HCT116 (cell line): ENCODE results near the gene RBM44. TPM values are rescaled to one million over a fixed set of nuclear protein-coding genes. Genes with fewer than 3 reads are reported as not detected.
"Not testable (repeated sequence)": the region's sequence is repeated elsewhere in the genome, so short reads cannot be mapped to it uniquely, and the experiment has no call there.

Source experiments
- ATAC-seq: fragments of 200-7000 bp; cut with Tn5 transposase; 2 replicates; pipeline ENCODE4 v1.9.1; 2020; ENCODE audit warnings: mild to moderate bottlenecking, moderate library complexity
- BruUV-seq: library from RNA; stranded (reverse); fragments of 400-500 nt; replicated peaks from 2 replicates; lab custom pipeline; 2021; lab: Mats Ljungman, UMichigan
- CTCF ChIA-PET: fragments of 300-600 bp; sonication (Branson Sonifier 250); formaldehyde crosslinking; loops from one replicate; lab custom pipeline; 2021; ENCODE audit warnings: antibody characterized with exemption; lab: Charles Lee
- POLR2A ChIA-PET: fragments of 300-600, 350-600 bp; sonication (Branson Sonifier 250); formaldehyde crosslinking; loops from one replicate; lab custom pipeline; 2021; ENCODE audit warnings: antibody characterized with exemption; lab: Charles Lee
- RAD21 ChIA-PET, 2 experiments: fragments of 300-600 bp; sonication (Branson Sonifier 250); formaldehyde crosslinking; loops; one replicate each; lab custom pipeline; 2023; ENCODE audit warnings: low total read pairs in 2 of 2; ENCODE audit not compliant: uncharacterized antibody in 2 of 2, unreplicated experiment in 2 of 2, low non-redundant PET in 1 of 2; lab: Charles Lee
- DNase-seq: peaks from one replicate; pipeline ENCODE4 v3.0.0-alpha.2; 2010; ENCODE audit warnings: low read depth, low spot score
- H2AFZ ChIP-seq: fragments of 200-600 bp; shearing (Covaris generic), sonication (generic); 2 replicates; pipeline ENCODE4 v1.6.1; 2017; ENCODE audit warnings: low read depth, mixed run types, mixed read lengths, antibody characterized with exemption, low read length; ENCODE audit not compliant: poor library complexity, severe bottlenecking
- H3K27ac ChIP-seq: 2 replicates; pipeline ENCODE4 v1.5.1; 2012; ENCODE audit warnings: low read depth, low read length
- H3K27me3 ChIP-seq: fragments of 200-600 bp; sonication (generic); 2 replicates; pipeline ENCODE4 v1.6.1; 2016; ENCODE audit warnings: mixed run types, low read length, mixed read lengths; ENCODE audit not compliant: insufficient read depth
- H3K36me3 ChIP-seq, 2 experiments: fragments of 200-500 bp in 1 of 2; fragments of 200-600 bp in 1 of 2; sonication (Bioruptor generic) in 1 of 2; sonication (generic) in 1 of 2; 2 replicates each; pipeline versions ENCODE4 v1.5.1 to v1.6.1; 2014 to 2016; ENCODE audit warnings: low read length in 2 of 2, inconsistent platforms in 1 of 2, mixed read lengths in 1 of 2, mixed run types in 1 of 2; ENCODE audit not compliant: insufficient read depth in 2 of 2, control insufficient read depth in 1 of 2
- H3K4me1 ChIP-seq, 2 experiments: fragments of 200-600 bp in 1 of 2; sonication (generic) in 1 of 2; 2 replicates each; pipeline versions ENCODE4 v1.5.1 to v1.6.1; 2012 to 2017; ENCODE audit warnings: low read length in 2 of 2, inconsistent platforms in 1 of 2, mild to moderate bottlenecking in 1 of 2, mixed read lengths in 1 of 2, mixed run types in 1 of 2, moderate library complexity in 1 of 2; ENCODE audit not compliant: insufficient read depth in 2 of 2, control insufficient read depth in 1 of 2
- H3K4me2 ChIP-seq: fragments of 200-600 bp; sonication (generic); 2 replicates; pipeline ENCODE4 v1.6.1; 2017; ENCODE audit warnings: mixed run types, low read length, mixed read lengths
- H3K4me3 ChIP-seq, 2 experiments: fragments of 200-600 bp in 1 of 2; sonication (generic) in 1 of 2; replicated peaks in 1 of 2; 2 replicates each; pipeline ENCODE4 v1.5.1; 2011 to 2016; ENCODE audit warnings: low read length in 2 of 2, control low read depth in 1 of 2, low read depth in 1 of 2, mild to moderate bottlenecking in 1 of 2, mixed read lengths in 1 of 2, mixed run types in 1 of 2
- H3K79me2 ChIP-seq: fragments of 200-600 bp; sonication (generic); 2 replicates; pipeline ENCODE4 v1.6.1; 2017; ENCODE audit warnings: mild to moderate bottlenecking, mixed run types, low read length, moderate library complexity, mixed read lengths; ENCODE audit not compliant: insufficient read depth
- H3K9ac ChIP-seq: fragments of 200-600 bp; sonication (generic); 2 replicates; pipeline ENCODE4 v1.6.1; 2016; ENCODE audit warnings: low read length, mixed read lengths
- H3K9me2 ChIP-seq: fragments of 200-600 bp; sonication (generic), shearing (Covaris generic); 2 replicates; pipeline ENCODE4 v1.6.1; 2017; ENCODE audit warnings: mixed run types, mild to moderate bottlenecking, moderate library complexity; ENCODE audit not compliant: insufficient read depth
- H3K9me3 ChIP-seq, 2 experiments: fragments of 200-500 bp in 1 of 2; fragments of 200-600 bp in 1 of 2; sonication (Bioruptor generic) in 1 of 2; sonication (generic) in 1 of 2; 2 replicates each; pipeline ENCODE4 v1.6.1; 2014 to 2017; ENCODE audit warnings: low read length in 2 of 2, mixed read lengths in 2 of 2, inconsistent platforms in 1 of 2, low read depth in 1 of 2, mild to moderate bottlenecking in 1 of 2, mixed run types in 1 of 2, moderate library complexity in 1 of 2; ENCODE audit not compliant: control insufficient read depth in 1 of 2, insufficient read depth in 1 of 2
- H4K20me1 ChIP-seq: fragments of 200-600 bp; sonication (generic), shearing (Covaris generic); 2 replicates; pipeline ENCODE4 v1.6.1; 2017; ENCODE audit warnings: mixed run types, mild to moderate bottlenecking, moderate library complexity; ENCODE audit not compliant: insufficient read depth
- ELF1 ChIP-seq: IDR thresholded peaks from 2 replicates; pipeline ENCODE4 v1.6.1; 2012; ENCODE audit warnings: low read depth, borderline replicate concordance
- POLR2AphosphoS5 ChIP-seq: IDR thresholded peaks from 2 replicates; pipeline ENCODE4 v1.6.1; 2011; ENCODE audit warnings: mild to moderate bottlenecking, low read depth, low read length, moderate library complexity
- SIN3A ChIP-seq: IDR thresholded peaks from 2 replicates; pipeline ENCODE4 v1.6.1; 2012; ENCODE audit warnings: low read depth
- intact Hi-C: fragments of 100-400 bp; cut with micrococcal nuclease; formaldehyde crosslinking; loops from 2 replicates; pipeline ENCODE4 v1.10.0; 2022
- total RNA-seq: library from RNA; stranded (reverse); gene quantifications from one replicate; pipeline ENCODE4 v1.2.1, GENCODE V29; 2021; ENCODE audit not compliant: unreplicated experiment
- TF ChIP-seq, protein P1 (sequence below): IDR thresholded peaks from 2 replicates; pipeline ENCODE4 v1.6.1; 2012

Gene RBM44
- total RNA-seq, 1 experiment from 2014 or later, result 0.54 TPM

DNA sequence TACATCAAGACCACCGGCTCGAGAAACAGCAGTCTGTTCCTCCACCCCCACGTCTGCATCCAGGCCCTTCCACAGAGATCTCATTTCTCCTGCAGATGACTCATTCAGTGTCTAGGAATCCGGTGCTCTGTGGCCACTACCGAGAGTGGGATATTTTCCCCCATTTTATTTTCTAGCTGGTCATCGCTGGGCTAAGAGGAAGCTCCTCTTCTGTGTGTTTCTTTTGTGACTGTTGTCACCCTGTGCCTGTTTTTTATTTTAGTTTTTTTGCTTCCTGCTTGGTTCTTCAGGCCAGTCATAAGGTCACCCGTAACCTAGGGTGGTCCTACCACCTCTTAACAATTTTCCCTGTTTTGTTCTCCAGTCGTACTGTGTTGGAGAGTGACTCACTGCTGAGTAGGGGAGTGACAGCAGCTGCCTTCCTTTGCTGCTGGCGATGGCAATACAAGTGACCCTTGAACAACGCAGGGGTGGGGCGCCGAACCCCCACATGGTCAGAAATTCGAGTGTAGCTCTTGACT is 67.6 kb downstream of the RBM44 start:
- Histone ChIP-seq H3K9ac (peak overlapping the region; percentile 65), H3K4me2 (peak overlapping the region; percentile 79), H4K20me1 (no peaks in the 10 kb centered on the region), H3K9me2 (no peaks in the 10 kb centered on the region), H3K36me3 (no peaks in the 10 kb centered on the region), H3K27me3 (no peaks in the 10 kb centered on the region), H3K4me1 (peaks cover 60 to 77% of the 10 kb centered on the region in 2 experiments), H3K9me3 (no peaks in the 10 kb centered on the region), H3K79me2 (peaks cover 44% of the 10 kb centered on the region), H2AFZ (no peak overlapping the region), H3K27ac (peak overlapping the region; percentile 90), H3K4me3 (peak overlapping the region; percentile 29 to 46)
- ChIA-PET RAD21 (interaction anchor here in 1 of 2 experiments (0.7 kb wide), 1 partner anchor 10 kb away, joined by 3 read pairs; no protein-coding TSS in a partner anchor), CTCF (interaction anchor here (0.6 to 1.2 kb wide), 3 partner anchors 273 to 1817 kb away, joined by 3 to 4 read pairs (median 3); no protein-coding TSS in a partner anchor), POLR2A (no interaction called here)
- no TSS peak for BruUV-seq
- DNase-seq (no peak), ATAC-seq (peak; percentile 48)
- peak; percentile 43 for TF ChIP-seq POLR2AphosphoS5
- TF ChIP-seq ELF1, result no peak
- no peak for TF ChIP-seq SIN3A
- intact Hi-C loops, result no loop called here

DNA sequence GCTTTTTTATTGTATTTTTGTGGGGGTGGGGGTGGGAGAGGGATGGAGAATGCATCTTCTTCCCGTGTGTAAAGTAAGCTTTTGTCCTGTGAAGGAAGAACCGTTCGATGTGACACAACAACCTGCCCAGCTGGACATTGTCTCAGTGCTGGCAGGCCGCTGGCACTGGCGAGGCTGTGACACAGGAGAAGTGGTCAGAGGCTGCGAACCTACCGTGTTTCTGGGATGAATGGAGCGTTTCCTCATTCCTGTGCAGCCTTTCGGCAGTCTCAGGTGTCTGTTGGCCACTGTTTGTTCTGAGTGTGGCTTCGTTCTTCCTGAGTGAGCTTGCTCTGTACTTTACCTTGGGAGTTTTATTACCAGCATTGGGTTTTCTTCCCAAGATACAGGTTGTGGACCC is 68.9 kb downstream of the RBM44 start:
- no peaks in the 10 kb centered on the region for H3K27me3 ChIP-seq
- intact Hi-C loops, result no loop called here
- TF ChIP-seq, protein P1, sequence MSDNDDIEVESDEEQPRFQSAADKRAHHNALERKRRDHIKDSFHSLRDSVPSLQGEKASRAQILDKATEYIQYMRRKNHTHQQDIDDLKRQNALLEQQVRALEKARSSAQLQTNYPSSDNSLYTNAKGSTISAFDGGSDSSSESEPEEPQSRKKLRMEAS, result no peak
- TF ChIP-seq POLR2AphosphoS5, result peak; percentile 42
- TF ChIP-seq, all 23 proteins: peak for 1
- BruUV-seq, result no TSS peak
- no peaks in the 10 kb centered on the region for H3K36me3 ChIP-seq
- CTCF ChIA-PET, result interaction anchor here (1.2 kb wide), 1 partner anchor 9 kb away, joined by 3 read pairs; no protein-coding TSS in a partner anchor
- H3K27ac ChIP-seq, result peak overlapping the region; percentile 90
- peak overlapping the region in 1 of 2 experiments; percentile 46; a peak in 2 of 4 replicates for H3K4me3 ChIP-seq
- DNase-seq (no peak), ATAC-seq (peak; percentile 35)
- no peaks in the 10 kb centered on the region for H4K20me1 ChIP-seq
- H2AFZ ChIP-seq, result no peak overlapping the region
- POLR2A ChIA-PET, result interaction anchor here (0.9 kb wide), 1 partner anchor 56 kb away, joined by 3 read pairs; no protein-coding TSS in a partner anchor
- no peaks in the 10 kb centered on the region for H3K9me3 ChIP-seq
- no peaks in the 10 kb centered on the region for H3K9me2 ChIP-seq
- peaks cover 52 to 64% of the 10 kb centered on the region in 2 experiments for H3K4me1 ChIP-seq
- peak overlapping the region; percentile 65 for H3K9ac ChIP-seq
- H3K79me2 ChIP-seq, result peaks cover 37% of the 10 kb centered on the region
- RAD21 ChIA-PET, result no interaction called here
- H3K4me2 ChIP-seq, result peak overlapping the region; percentile 79

DNA sequence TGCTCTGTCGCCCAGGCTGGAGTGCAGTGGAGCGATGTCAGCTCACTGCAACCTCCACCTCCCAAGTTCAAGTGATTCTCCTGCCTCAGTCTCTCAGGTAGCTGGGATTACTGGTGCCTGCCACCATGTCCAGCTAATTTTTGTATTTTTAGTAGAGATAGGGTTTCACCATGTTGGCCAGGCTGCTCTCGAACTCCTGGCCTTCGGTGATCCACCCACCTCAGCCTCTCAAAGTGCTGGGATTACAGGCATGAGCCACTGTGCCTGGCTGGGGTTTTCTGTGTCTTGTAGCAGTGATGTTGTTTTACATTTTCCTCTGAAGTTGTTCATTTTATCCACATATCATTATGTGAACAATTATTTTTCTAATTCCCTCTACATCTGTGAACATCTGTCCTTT is 69.5 kb downstream of the RBM44 start:
- H2AFZ ChIP-seq, H4K20me1 ChIP-seq, H3K9me3 ChIP-seq, CTCF ChIA-PET, intact Hi-C loops, H3K4me3 ChIP-seq, H3K36me3 ChIP-seq, H3K9me2 ChIP-seq, DNase-seq, ATAC-seq, BruUV-seq, RAD21 ChIA-PET, H3K27me3 ChIP-seq: not testable (repeated sequence)
- Histone ChIP-seq H3K4me1 (peaks cover 46 to 61% of the 10 kb centered on the region in 2 experiments), H3K9ac (peak overlapping the region; percentile 65), H3K4me2 (peak overlapping the region; percentile 79), H3K27ac (peak overlapping the region; percentile 90), H3K79me2 (peaks cover 31% of the 10 kb centered on the region; the same call in 1 of the 2 replicates)
- POLR2A ChIA-PET, result interaction anchor here (0.9 kb wide), 1 partner anchor 55 kb away, joined by 3 read pairs; no protein-coding TSS in a partner anchor
